Gastrocnemius medialis (tissue), 4 donors: ENCODE measurements around the gene INPP5D.

ENCODE experiments used
- POLR2A ChIP-seq, 2 donors: fragments of 450-650 bp; IDR thresholded peaks; one replicate each; pipeline ENCODE4 v1.6.1; 2017; ENCODE audit warnings: antibody characterized with exemption in 2 of 2, mild to moderate bottlenecking in 2 of 2, moderate library complexity in 2 of 2
- TF ChIP-seq, protein P1 (sequence below), 5 experiments: fragments of 450-650 bp in 3 of 5; fragments of 200-600 bp in 2 of 5; sonication (generic) in 2 of 5; IDR thresholded peaks in 4 of 5; conservative IDR thresholded peaks in 1 of 5; 1 replicate in 4 of 5; 2 replicates in 1 of 5; pipeline ENCODE4 v1.5.1; 2016 to 2019; ENCODE audit warnings: antibody characterized with exemption in 5 of 5, mild to moderate bottlenecking in 3 of 5, moderate library complexity in 3 of 5

DNA sequence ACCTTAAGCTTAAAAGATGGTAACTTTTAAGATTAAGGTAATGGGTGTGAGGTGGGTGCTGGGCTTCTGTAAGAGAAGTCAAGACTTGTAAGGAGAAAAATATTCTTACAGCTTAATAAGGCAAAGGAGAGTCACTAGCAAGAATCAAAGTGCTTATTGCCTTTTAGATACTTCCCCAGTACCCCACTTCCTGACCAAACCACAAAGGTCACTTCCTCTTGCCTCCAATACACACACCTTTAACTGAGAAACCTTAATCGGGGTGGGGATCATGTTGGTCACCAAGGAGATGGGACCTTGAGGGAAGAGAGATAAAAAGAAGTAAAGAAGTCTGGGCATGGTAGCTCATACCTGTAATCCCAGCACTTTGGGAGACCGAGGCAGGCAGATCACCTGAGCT is 180.8 kb downstream of the INPP5D start:
- TF ChIP-seq, protein P1, sequence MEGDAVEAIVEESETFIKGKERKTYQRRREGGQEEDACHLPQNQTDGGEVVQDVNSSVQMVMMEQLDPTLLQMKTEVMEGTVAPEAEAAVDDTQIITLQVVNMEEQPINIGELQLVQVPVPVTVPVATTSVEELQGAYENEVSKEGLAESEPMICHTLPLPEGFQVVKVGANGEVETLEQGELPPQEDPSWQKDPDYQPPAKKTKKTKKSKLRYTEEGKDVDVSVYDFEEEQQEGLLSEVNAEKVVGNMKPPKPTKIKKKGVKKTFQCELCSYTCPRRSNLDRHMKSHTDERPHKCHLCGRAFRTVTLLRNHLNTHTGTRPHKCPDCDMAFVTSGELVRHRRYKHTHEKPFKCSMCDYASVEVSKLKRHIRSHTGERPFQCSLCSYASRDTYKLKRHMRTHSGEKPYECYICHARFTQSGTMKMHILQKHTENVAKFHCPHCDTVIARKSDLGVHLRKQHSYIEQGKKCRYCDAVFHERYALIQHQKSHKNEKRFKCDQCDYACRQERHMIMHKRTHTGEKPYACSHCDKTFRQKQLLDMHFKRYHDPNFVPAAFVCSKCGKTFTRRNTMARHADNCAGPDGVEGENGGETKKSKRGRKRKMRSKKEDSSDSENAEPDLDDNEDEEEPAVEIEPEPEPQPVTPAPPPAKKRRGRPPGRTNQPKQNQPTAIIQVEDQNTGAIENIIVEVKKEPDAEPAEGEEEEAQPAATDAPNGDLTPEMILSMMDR (IDR thresholded peaks at IDR 0.05 in 4 of 5, conservative IDR thresholded peaks at IDR 0.05 in 1 of 5) = no peak
- TF ChIP-seq POLR2A (IDR thresholded peaks at IDR 0.05) = no peak
